H9 (cell line): ENCODE measurements around the gene POLD1. TPM values are rescaled to one million over a fixed set of nuclear protein-coding genes. Genes with fewer than 3 reads are reported as not detected.

Experiments
- DNase-seq: peaks from one replicate; pipeline ENCODE4 v3.0.0-alpha.2; 2017
- H2AFZ ChIP-seq: one replicate; pipeline ENCODE4 v1.6.1; 2013; ENCODE audit warnings: mild to moderate bottlenecking, low read length, control low read depth, moderate library complexity
- H2AK5ac ChIP-seq: 2 replicates; pipeline ENCODE4 v1.6.1; 2013; ENCODE audit warnings: low read length, control low read depth, mixed read lengths; ENCODE audit not compliant: insufficient read length
- H2BK120ac ChIP-seq: one replicate; pipeline ENCODE4 v1.6.1; 2013; ENCODE audit warnings: low read depth, mild to moderate bottlenecking, low read length, control low read depth, inconsistent platforms; ENCODE audit not compliant: poor library complexity, severe bottlenecking
- H2BK12ac ChIP-seq: 2 replicates; pipeline ENCODE4 v1.6.1; 2013; ENCODE audit warnings: low read length, control low read depth, mixed read lengths, low read depth; ENCODE audit not compliant: insufficient read length
- H2BK15ac ChIP-seq: 2 replicates; pipeline ENCODE4 v1.6.1; 2013; ENCODE audit warnings: low read depth, low read length, control low read depth
- H2BK20ac ChIP-seq: one replicate; pipeline ENCODE4 v1.6.1; 2013; ENCODE audit warnings: low read depth, mild to moderate bottlenecking, low read length, control low read depth, inconsistent platforms; ENCODE audit not compliant: poor library complexity, severe bottlenecking
- H2BK5ac ChIP-seq: 2 replicates; pipeline ENCODE4 v1.6.1; 2013; ENCODE audit warnings: low read length, control low read depth, mixed read lengths; ENCODE audit not compliant: insufficient read length
- H3K14ac ChIP-seq: 2 replicates; pipeline ENCODE4 v1.6.1; 2013; ENCODE audit warnings: low read length, control low read depth; ENCODE audit not compliant: insufficient read depth
- H3K18ac ChIP-seq: 2 replicates; pipeline ENCODE4 v1.6.1; 2013; ENCODE audit warnings: low read depth, mild to moderate bottlenecking, mixed read lengths, low read length, control low read depth; ENCODE audit not compliant: insufficient read length
- H3K23ac ChIP-seq: 2 replicates; pipeline ENCODE4 v1.6.1; 2013; ENCODE audit warnings: low read length, control low read depth, mixed read lengths, low read depth; ENCODE audit not compliant: insufficient read length
- H3K23me2 ChIP-seq: 2 replicates; pipeline ENCODE4 v1.6.1; 2013; ENCODE audit warnings: low read depth, mild to moderate bottlenecking, mixed read lengths, low read length, control low read depth; ENCODE audit not compliant: insufficient read length, poor library complexity, severe bottlenecking
- H3K27ac ChIP-seq: 2 replicates; pipeline ENCODE4 v1.5.1; 2013; ENCODE audit warnings: low read length, control low read depth, mixed read lengths, low read depth; ENCODE audit not compliant: insufficient read length
- H3K27me3 ChIP-seq: 2 replicates; pipeline ENCODE4 v1.6.1; 2013; ENCODE audit warnings: low read length, control low read depth, inconsistent platforms; ENCODE audit not compliant: insufficient read depth
- H3K4ac ChIP-seq: 2 replicates; pipeline ENCODE4 v1.6.1; 2013; ENCODE audit warnings: low read depth, mild to moderate bottlenecking, control low read depth, inconsistent platforms, low read length, moderate library complexity
- H3K4me1 ChIP-seq: 2 replicates; pipeline ENCODE4 v1.6.1; 2013; ENCODE audit warnings: low read length, control low read depth, inconsistent platforms; ENCODE audit not compliant: insufficient read depth
- H3K4me2 ChIP-seq: 2 replicates; pipeline ENCODE4 v1.6.1; 2013; ENCODE audit warnings: low read length, control low read depth, mixed read lengths; ENCODE audit not compliant: insufficient read length, insufficient read depth
- H3K56ac ChIP-seq: 2 replicates; pipeline ENCODE4 v1.6.1; 2013; ENCODE audit warnings: low read depth, mild to moderate bottlenecking, mixed read lengths, low read length, control low read depth; ENCODE audit not compliant: insufficient read length
- H3K79me1 ChIP-seq: 2 replicates; pipeline ENCODE4 v1.6.1; 2013; ENCODE audit warnings: low read depth, mild to moderate bottlenecking, moderate library complexity, low read length, control low read depth, inconsistent platforms; ENCODE audit not compliant: insufficient read depth, poor library complexity, severe bottlenecking
- H3K79me2 ChIP-seq: 2 replicates; pipeline ENCODE4 v1.6.1; 2013; ENCODE audit warnings: low read length, control low read depth, inconsistent platforms; ENCODE audit not compliant: insufficient read depth
- H3K9ac ChIP-seq: 2 replicates; pipeline ENCODE4 v1.6.1; 2013; ENCODE audit warnings: low read length, control low read depth, mixed read lengths; ENCODE audit not compliant: insufficient read length; ENCODE audit errors: extremely low read depth
- H3K9me3 ChIP-seq: one replicate; pipeline ENCODE4 v1.6.1; 2013; ENCODE audit warnings: low read depth, low read length, inconsistent platforms; ENCODE audit not compliant: control insufficient read depth
- H3T11ph ChIP-seq: one replicate; pipeline ENCODE4 v1.6.1; 2013; ENCODE audit warnings: mild to moderate bottlenecking, low read length, control low read depth, inconsistent platforms
- H4K20me1 ChIP-seq: one replicate; pipeline ENCODE4 v1.6.1; 2013; ENCODE audit not compliant: control insufficient read depth, insufficient read length, insufficient read depth
- H4K5ac ChIP-seq: 2 replicates; pipeline ENCODE4 v1.6.1; 2013; ENCODE audit warnings: low read depth, mild to moderate bottlenecking, mixed read lengths, low read length, control low read depth; ENCODE audit not compliant: insufficient read length
- H4K8ac ChIP-seq: replicated peaks from 2 replicates; pipeline ENCODE4 v1.6.1; 2013; ENCODE audit warnings: low read length, control low read depth, mixed read lengths, low read depth; ENCODE audit not compliant: insufficient read length
- H4K91ac ChIP-seq: 2 replicates; pipeline ENCODE4 v1.6.1; 2013; ENCODE audit warnings: low read depth, mild to moderate bottlenecking, moderate library complexity, mixed read lengths, low read length, control low read depth; ENCODE audit not compliant: insufficient read length
- H3K27ac Mint-ChIP-seq, 3 experiments: 2 replicates in 2 of 3; 3 replicates in 1 of 3; pipeline ENCODE4 v1.8.0; 2020 to 2021; ENCODE audit warnings: mixed read lengths in 3 of 3, mild to moderate bottlenecking in 1 of 3, moderate library complexity in 1 of 3
- H3K27me3 Mint-ChIP-seq: 2 replicates; pipeline ENCODE4 v1.8.0; 2021; ENCODE audit warnings: low read depth, mild to moderate bottlenecking, moderate library complexity, mixed read lengths
- H3K36me3 Mint-ChIP-seq, 3 experiments: 2 replicates in 2 of 3; 3 replicates in 1 of 3; pipeline ENCODE4 v1.8.0; 2020 to 2021; ENCODE audit warnings: low read depth in 3 of 3, mixed read lengths in 3 of 3; ENCODE audit not compliant: insufficient read depth in 1 of 3
- H3K4me1 Mint-ChIP-seq, 2 experiments: 2 replicates each; pipeline ENCODE4 v1.8.0; 2020; ENCODE audit warnings: mixed read lengths in 2 of 2
- H3K4me3 Mint-ChIP-seq, 2 experiments: 2 replicates in 1 of 2; 3 replicates in 1 of 2; pipeline ENCODE4 v1.8.0; 2020 to 2021; ENCODE audit warnings: mild to moderate bottlenecking in 2 of 2, mixed read lengths in 2 of 2, moderate library complexity in 1 of 2
- H3K9me3 Mint-ChIP-seq, 2 experiments: 2 replicates in 1 of 2; 3 replicates in 1 of 2; pipeline ENCODE4 v1.8.0; 2020; ENCODE audit warnings: mild to moderate bottlenecking in 2 of 2, mixed read lengths in 2 of 2, moderate library complexity in 1 of 2
- CTCF ChIP-seq: fragments of 200-600 bp; sonication (generic); conservative IDR thresholded peaks from 3 replicates; pipeline ENCODE4 v1.8.0; 2021; ENCODE audit warnings: antibody characterized with exemption, mild to moderate bottlenecking
- WGBS: extraction: QIAGEN DNeasy Blood & Tissue Kit; methylation state at CpG from one replicate; pipeline ENCODE4 v1.1.7; 2013; ENCODE audit warnings: missing lambda C conversion rate, low lambda C conversion rate, mixed read lengths; ENCODE audit not compliant: insufficient read length; ENCODE audit errors: extremely low coverage; 5-methylcytosine and 5-hydroxymethylcytosine counted together
- total RNA-seq: library from RNA; stranded (reverse); gene quantifications from 2 replicates; pipeline ENCODE4 v1.2.1, GENCODE V29; 2021

Gene POLD1
- total RNA-seq, 1 experiment from 2014 or later: 165 TPM

GRCh38 chr19:50460161-50460765 is 76.1 kb downstream of the POLD1 start:
- DNase-seq: no peak

More at GRCh38 chr19:50460161-50460765, 76.1 kb downstream of the POLD1 start:
- peaks cover 15% of the 10 kb centered on the region for H3K27me3 Mint-ChIP-seq
- Histone ChIP-seq H3K23ac (no peak overlapping the region), H3K56ac (no peak overlapping the region), H3K18ac (no peak overlapping the region), H2BK12ac (no peak overlapping the region), H3K14ac (no peak overlapping the region), H4K91ac (no peak overlapping the region), H2AK5ac (no peak overlapping the region), H3K27me3 (no peaks in the 10 kb centered on the region), H2BK120ac (no peak overlapping the region), H4K20me1 (no peaks in the 10 kb centered on the region), H4K5ac (no peak overlapping the region), H4K8ac (no peak overlapping the region), H3K4me1 (no peaks in the 10 kb centered on the region), H2BK20ac (no peak overlapping the region), H3K4ac (no peak overlapping the region), H3K27ac (no peak overlapping the region), H3K9me3 (no peaks in the 10 kb centered on the region), H2BK15ac (no peak overlapping the region), H2BK5ac (no peak overlapping the region), H3K4me2 (no peak overlapping the region), H3K23me2 (no peaks in the 10 kb centered on the region), H3K79me1 (no peaks in the 10 kb centered on the region), H3K9ac (no peak overlapping the region), H2AFZ (no peak overlapping the region), H3T11ph (no peak overlapping the region), H3K79me2 (no peaks in the 10 kb centered on the region)
- H3K27ac Mint-ChIP-seq: no peak overlapping the region; a peak in 2 of 7 replicates
- peak overlapping the region in 1 of 2 experiments; percentile 25; a peak in 1 of 5 replicates for H3K4me3 Mint-ChIP-seq
- peaks cover 0 to 3% (median 2%) of the 10 kb centered on the region in 3 experiments; a peak in 2 of 7 replicates for H3K36me3 Mint-ChIP-seq
- no CpG with 5 or more reads among the region's 13 CpGs for WGBS
- peak; percentile 21; the same call in 2 of the 3 replicates for TF ChIP-seq CTCF
- no peaks in the 10 kb centered on the region; a peak in 1 of 5 replicates for H3K9me3 Mint-ChIP-seq
- H3K4me1 Mint-ChIP-seq: peaks cover 2 to 5% of the 10 kb centered on the region in 2 experiments
